ENCODE results near the gene GDI1.

GDI1 gene

GRCh38 chrX:154473683-154474082 lies 36.7 kb downstream of the GDI1 start:
- H3K4me3 ChIP-seq (ENCODE audit: low read length, poor library complexity, severe bottlenecking): no peak overlapping the region
- H3K79me2 ChIP-seq (ENCODE audit: insufficient read depth, low read length): peaks cover 6% of the 10 kb centered on the region; the same call in 1 of the 2 replicates
- no peaks in the 10 kb centered on the region for H3F3A ChIP-seq (ENCODE audit: low read depth)
- no peak overlapping the region for H3K9ac ChIP-seq (ENCODE audit: low read depth, low read length, poor library complexity, severe bottlenecking)
- H3K36me3 ChIP-seq (ENCODE audit: insufficient read depth, low read length): no peaks in the 10 kb centered on the region; the same call in 1 of the 2 replicates
- H3K27me3 ChIP-seq (ENCODE audit: insufficient read depth, low read length, poor library complexity, severe bottlenecking): no peaks in the 10 kb centered on the region
- no peak overlapping the region for H3K4me2 ChIP-seq (ENCODE audit: low read depth, low read length, poor library complexity, severe bottlenecking)
- peaks cover 7% of the 10 kb centered on the region for H3K4me1 ChIP-seq (ENCODE audit: insufficient read depth, low read length, poor library complexity, severe bottlenecking)
- H3K9me3 ChIP-seq (ENCODE audit: insufficient read depth, low read depth, low read length): no peaks in the 10 kb centered on the region
- no peaks in the 10 kb centered on the region for H4K20me1 ChIP-seq (ENCODE audit: insufficient read depth, low read length, poor library complexity, severe bottlenecking)
- TF ChIP-seq EZH2phosphoT487 (IDR thresholded peaks at IDR 0.05; ENCODE audit: borderline replicate concordance) (no peak), CTCF (conservative IDR thresholded peaks at IDR 0.05; ENCODE audit: low read length) (no peak)
- H3K9me2 ChIP-seq (replicated peaks; ENCODE audit: low read depth, low read length): no peaks in the 10 kb centered on the region
- H2AFZ ChIP-seq (ENCODE audit: low read length): no peak overlapping the region

- no peaks in the 10 kb centered on the region for H3F3A ChIP-seq (ENCODE audit: low read depth)
- H4K20me1 ChIP-seq (ENCODE audit: insufficient read depth, low read length, poor library complexity, severe bottlenecking): no peaks in the 10 kb centered on the region
- no peaks in the 10 kb centered on the region for H3K36me3 ChIP-seq (ENCODE audit: insufficient read depth, low read length)
- peaks cover 14% of the 10 kb centered on the region for H3K4me1 ChIP-seq (ENCODE audit: insufficient read depth, low read length, poor library complexity, severe bottlenecking)
- TF ChIP-seq CTCF (conservative IDR thresholded peaks at IDR 0.05; ENCODE audit: low read length): no peak
- no peak for TF ChIP-seq EZH2phosphoT487 (IDR thresholded peaks at IDR 0.05; ENCODE audit: borderline replicate concordance)
- no peaks in the 10 kb centered on the region for H3K9me3 ChIP-seq (ENCODE audit: insufficient read depth, low read depth, low read length)
- H3K9me2 ChIP-seq (replicated peaks; ENCODE audit: low read depth, low read length): no peaks in the 10 kb centered on the region
- H3K4me3 ChIP-seq (ENCODE audit: low read length, poor library complexity, severe bottlenecking): no peak overlapping the region
- H2AFZ ChIP-seq (ENCODE audit: low read length): no peak overlapping the region
- H3K27me3 ChIP-seq (ENCODE audit: insufficient read depth, low read length, poor library complexity, severe bottlenecking): no peaks in the 10 kb centered on the region
- no peak overlapping the region for H3K4me2 ChIP-seq (ENCODE audit: low read depth, low read length, poor library complexity, severe bottlenecking)
- peaks cover 6% of the 10 kb centered on the region; the same call in 1 of the 2 replicates for H3K79me2 ChIP-seq (ENCODE audit: insufficient read depth, low read length)
- no peak overlapping the region for H3K9ac ChIP-seq (ENCODE audit: low read depth, low read length, poor library complexity, severe bottlenecking)
These were observed 39.9 kb downstream of the GDI1 start for GRCh38 chrX:154476821-154477220.

GRCh38 chrX:154477891-154478477 lies 41.0 kb downstream of the GDI1 start:
- peak overlapping the region; percentile 79 for H3K9ac ChIP-seq (ENCODE audit: low read depth, low read length, poor library complexity, severe bottlenecking)
- no peaks in the 10 kb centered on the region for H3K9me3 ChIP-seq (ENCODE audit: insufficient read depth, low read depth, low read length)
- H3K4me2 ChIP-seq (ENCODE audit: low read depth, low read length, poor library complexity, severe bottlenecking): peak overlapping the region; percentile 81
- H2AFZ ChIP-seq (ENCODE audit: low read length): no peak overlapping the region
- no peaks in the 10 kb centered on the region for H3F3A ChIP-seq (ENCODE audit: low read depth)
- peak overlapping the region; percentile 75 for H3K4me3 ChIP-seq (ENCODE audit: low read length, poor library complexity, severe bottlenecking)
- H3K27me3 ChIP-seq (ENCODE audit: insufficient read depth, low read length, poor library complexity, severe bottlenecking): no peaks in the 10 kb centered on the region
- H3K36me3 ChIP-seq (ENCODE audit: insufficient read depth, low read length): no peaks in the 10 kb centered on the region
- peaks cover 14% of the 10 kb centered on the region for H3K4me1 ChIP-seq (ENCODE audit: insufficient read depth, low read length, poor library complexity, severe bottlenecking)
- H4K20me1 ChIP-seq (ENCODE audit: insufficient read depth, low read length, poor library complexity, severe bottlenecking): no peaks in the 10 kb centered on the region
- H3K79me2 ChIP-seq (ENCODE audit: insufficient read depth, low read length): peaks cover 6% of the 10 kb centered on the region; the same call in 1 of the 2 replicates
- H3K9me2 ChIP-seq (replicated peaks; ENCODE audit: low read depth, low read length): no peaks in the 10 kb centered on the region
- TF ChIP-seq CTCF (conservative IDR thresholded peaks at IDR 0.05; ENCODE audit: low read length): no peak
- TF ChIP-seq EZH2phosphoT487 (IDR thresholded peaks at IDR 0.05; ENCODE audit: borderline replicate concordance): no peak
